Stimulated activated CD4-positive, alpha-beta T cell treated with anti-CD3 and anti-CD28 coated beads, Interleukin-4, amount 100 ng/mL, for 1 hour (primary cell): Measurements from ENCODE around the gene CARD9.
"Not testable (repeated sequence)": the region's sequence is repeated elsewhere in the genome, so short reads cannot be mapped to it uniquely, and the experiment has no call there.

Experiments used
- DNase-seq: peaks from one replicate; pipeline ENCODE4 v3.0.0-alpha.2; 2020

The CARD9 gene

GRCh38 chr9:136373300-136374182 lies at the start of gene CARD9:
Gene CARD9, minus strand, starts transcription at chr9:136373669. Its CDS starts 1,591 bp downstream, at chr9:136372078.
- DNase-seq, result no peak

- DNase-seq, result no peak
These were observed 49.4 kb upstream of the CARD9 start for GRCh38 chr9:136422876-136423275.

GRCh38 chr9:136421791-136422190 lies 48.3 kb upstream of the CARD9 start:
- no peak for DNase-seq

GRCh38 chr9:136419092-136419420 lies 45.6 kb upstream of the CARD9 start:
- DNase-seq, result no peak

GRCh38 chr9:136418182-136419091 lies 45.0 kb upstream of the CARD9 start:
- no peak for DNase-seq

- no peak for DNase-seq
These were observed 43.4 kb upstream of the CARD9 start for GRCh38 chr9:136416914-136417313.

- DNase-seq, result no peak
These were observed 43.0 kb upstream of the CARD9 start for GRCh38 chr9:136416427-136416826.

GRCh38 chr9:136412962-136413361 lies 39.5 kb upstream of the CARD9 start:
- no peak for DNase-seq

- no peak for DNase-seq
These were observed 37.9 kb upstream of the CARD9 start for GRCh38 chr9:136411378-136411777.

GRCh38 chr9:136410500-136411287 lies 37.2 kb upstream of the CARD9 start, which contains the start of the genes ENTR1 and PMPCA:
Gene ENTR1, minus strand, starts transcription at chr9:136410614. Its CDS starts 217 bp downstream, at chr9:136410397.
Gene PMPCA, plus strand, starts transcription at chr9:136410658. Its CDS starts 11 bp downstream, at chr9:136410669.
- DNase-seq, result peak; percentile 99

GRCh38 chr9:136409557-136410455 lies 36.3 kb upstream of the CARD9 start:
- peak; percentile 47 for DNase-seq

GRCh38 chr9:136407911-136408310 lies 34.4 kb upstream of the CARD9 start:
- no peak for DNase-seq

GRCh38 chr9:136407061-136407460 lies 33.6 kb upstream of the CARD9 start:
- DNase-seq, result not testable (repeated sequence)

GRCh38 chr9:136405904-136406303 lies 32.4 kb upstream of the CARD9 start:
- DNase-seq, result not testable (repeated sequence)

- DNase-seq, result no peak
These were observed 32.0 kb upstream of the CARD9 start for GRCh38 chr9:136405481-136405880.

- no peak for DNase-seq
These were observed 31.3 kb upstream of the CARD9 start for GRCh38 chr9:136404801-136405136.

- peak; percentile 35 for DNase-seq
These were observed 30.7 kb upstream of the CARD9 start for GRCh38 chr9:136403915-136404800.

GRCh38 chr9:136403538-136403914 lies 30.1 kb upstream of the CARD9 start:
- DNase-seq, result peak; percentile 72

- DNase-seq, result no peak
These were observed 28.6 kb upstream of the CARD9 start for GRCh38 chr9:136402067-136402466.

- DNase-seq, result no peak
These were observed 27.9 kb upstream of the CARD9 start for GRCh38 chr9:136401173-136401922.
